GM13976 (cell line): ENCODE results near the gene KRTAP22-1.

Source experiments
- DNase-seq: peaks from one replicate; pipeline ENCODE4 v3.0.0; 2012; ENCODE audit warnings: low spot score
- CTCF ChIP-seq: IDR thresholded peaks from 2 replicates; pipeline ENCODE4 v1.5.1; 2012; ENCODE audit warnings: borderline replicate concordance, mild to moderate bottlenecking; ENCODE audit not compliant: insufficient read depth; ENCODE audit errors: extremely low read depth, missing control alignments, control extremely low read depth
- in situ Hi-C: fragments of 300-500 bp; cut with MboI; formaldehyde crosslinking; loops from one replicate; pipeline ENCODE4 v1.12.0; 2022; ENCODE audit warnings: low sequenced_read_pairs, mixed read lengths, inconsistent platforms; ENCODE audit not compliant: unreplicated experiment

Gene KRTAP22-1

GRCh38 chr21:30592140-30592539 is 8.7 kb upstream of the KRTAP22-1 start, which contains the start of gene KRTAP6-3:
Gene KRTAP6-3 (plus strand): TSS chr21:30592440. CDS start chr21:30592446, 6 bp downstream.
- no peak for DNase-seq
- TF ChIP-seq CTCF = no peak
- in situ Hi-C loops = no loop called here

GRCh38 chr21:30598802-30599201 is 2.1 kb upstream of the KRTAP22-1 start, which contains the start of gene KRTAP6-2:
Gene KRTAP6-2 (minus strand): TSS chr21:30598902. CDS start chr21:30598874, 28 bp downstream.
- DNase-seq = no peak
- TF ChIP-seq CTCF = no peak
- in situ Hi-C loops = no loop called here

- TF ChIP-seq CTCF = no peak
- in situ Hi-C loops = no loop called here
Observed at GRCh38 chr21:30605968-30606367, 5.1 kb downstream of the KRTAP22-1 start.

GRCh38 chr21:30612132-30612531 is 11.2 kb downstream of the KRTAP22-1 start:
- in situ Hi-C loops = no loop called here
- TF ChIP-seq CTCF = no peak
- no peak for DNase-seq

More at GRCh38 chr21:30605968-30606367, 5.1 kb downstream of the KRTAP22-1 start:
- no peak for DNase-seq

- DNase-seq = no peak
- in situ Hi-C loops = no loop called here
- TF ChIP-seq CTCF = no peak
Observed at GRCh38 chr21:30613836-30614235, 12.9 kb downstream of the KRTAP22-1 start, which contains the start of gene KRTAP6-1. Gene KRTAP6-1 (minus strand): TSS chr21:30613930. CDS start chr21:30613904, 26 bp downstream.

GRCh38 chr21:30615199-30615598 is 14.3 kb downstream of the KRTAP22-1 start:
- no peak for TF ChIP-seq CTCF
- in situ Hi-C loops = no loop called here
- DNase-seq = no peak

- TF ChIP-seq CTCF = no peak
- DNase-seq = no peak
- in situ Hi-C loops = no loop called here
Observed at GRCh38 chr21:30616125-30616524, 15.2 kb downstream of the KRTAP22-1 start, which contains the start of gene KRTAP20-1. Gene KRTAP20-1 (plus strand): TSS chr21:30616425. CDS start chr21:30616455, 30 bp downstream.
